GF-D8 (cell line): ENCODE data around the gene TBC1D10B.
A peak's percentile ranks its signal among the peaks of the same experiment; 100 is the strongest.

Experiments
- DNase-seq: peaks from one replicate; lab custom pipeline; 2025; lab: John Stamatoyannopoulos, UW

The TBC1D10B gene, protein sequence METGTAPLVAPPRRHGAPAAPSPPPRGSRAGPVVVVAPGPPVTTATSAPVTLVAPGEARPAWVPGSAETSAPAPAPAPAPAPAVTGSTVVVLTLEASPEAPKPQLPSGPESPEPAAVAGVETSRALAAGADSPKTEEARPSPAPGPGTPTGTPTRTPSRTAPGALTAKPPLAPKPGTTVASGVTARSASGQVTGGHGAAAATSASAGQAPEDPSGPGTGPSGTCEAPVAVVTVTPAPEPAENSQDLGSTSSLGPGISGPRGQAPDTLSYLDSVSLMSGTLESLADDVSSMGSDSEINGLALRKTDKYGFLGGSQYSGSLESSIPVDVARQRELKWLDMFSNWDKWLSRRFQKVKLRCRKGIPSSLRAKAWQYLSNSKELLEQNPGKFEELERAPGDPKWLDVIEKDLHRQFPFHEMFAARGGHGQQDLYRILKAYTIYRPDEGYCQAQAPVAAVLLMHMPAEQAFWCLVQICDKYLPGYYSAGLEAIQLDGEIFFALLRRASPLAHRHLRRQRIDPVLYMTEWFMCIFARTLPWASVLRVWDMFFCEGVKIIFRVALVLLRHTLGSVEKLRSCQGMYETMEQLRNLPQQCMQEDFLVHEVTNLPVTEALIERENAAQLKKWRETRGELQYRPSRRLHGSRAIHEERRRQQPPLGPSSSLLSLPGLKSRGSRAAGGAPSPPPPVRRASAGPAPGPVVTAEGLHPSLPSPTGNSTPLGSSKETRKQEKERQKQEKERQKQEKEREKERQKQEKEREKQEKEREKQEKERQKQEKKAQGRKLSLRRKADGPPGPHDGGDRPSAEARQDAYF

DNA sequence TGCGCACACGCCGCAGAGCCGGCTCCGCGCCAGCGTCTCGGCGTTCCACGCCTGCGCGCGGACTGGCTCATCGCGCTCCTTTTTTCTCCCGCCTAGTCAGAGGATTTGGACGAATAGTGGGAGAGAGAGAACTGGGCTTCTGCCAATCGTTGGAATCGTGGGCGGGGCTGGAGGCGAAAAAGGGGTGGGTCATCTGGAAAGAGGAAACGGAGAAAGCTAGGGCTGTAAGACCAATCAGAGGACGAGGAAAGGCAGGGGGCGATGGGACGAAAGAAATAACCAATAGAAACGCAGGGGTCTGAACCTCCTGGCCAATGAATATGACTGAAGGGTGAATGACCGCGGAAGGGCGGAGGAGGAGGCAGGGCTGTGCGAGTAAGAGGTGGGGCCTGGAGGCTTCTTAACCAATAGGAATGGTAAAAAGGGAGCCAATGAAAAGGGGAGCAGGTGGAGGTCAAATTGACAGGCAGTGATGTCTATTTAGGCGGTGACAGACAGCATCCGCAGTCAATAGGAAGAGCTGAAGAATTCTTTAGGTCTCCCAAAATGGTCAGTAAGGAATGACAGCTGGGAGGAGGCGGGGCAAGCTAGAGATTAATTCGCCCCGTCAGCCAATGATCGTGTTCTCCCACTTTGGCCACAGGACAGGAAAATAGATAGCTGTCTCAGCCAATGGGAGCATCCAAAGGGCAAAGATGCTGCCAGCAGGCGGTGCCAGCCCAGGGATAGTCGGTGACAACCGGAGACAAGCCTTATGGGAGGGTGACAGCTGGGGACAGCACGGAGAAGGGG is at the start of gene TBC1D10B:
Gene TBC1D10B (minus strand): TSS at position 39 of the 792 bp plus-strand sequence. CDS start 311 bp downstream, outside the sequence.
- DNase-seq, result peak; percentile 100

DNA sequence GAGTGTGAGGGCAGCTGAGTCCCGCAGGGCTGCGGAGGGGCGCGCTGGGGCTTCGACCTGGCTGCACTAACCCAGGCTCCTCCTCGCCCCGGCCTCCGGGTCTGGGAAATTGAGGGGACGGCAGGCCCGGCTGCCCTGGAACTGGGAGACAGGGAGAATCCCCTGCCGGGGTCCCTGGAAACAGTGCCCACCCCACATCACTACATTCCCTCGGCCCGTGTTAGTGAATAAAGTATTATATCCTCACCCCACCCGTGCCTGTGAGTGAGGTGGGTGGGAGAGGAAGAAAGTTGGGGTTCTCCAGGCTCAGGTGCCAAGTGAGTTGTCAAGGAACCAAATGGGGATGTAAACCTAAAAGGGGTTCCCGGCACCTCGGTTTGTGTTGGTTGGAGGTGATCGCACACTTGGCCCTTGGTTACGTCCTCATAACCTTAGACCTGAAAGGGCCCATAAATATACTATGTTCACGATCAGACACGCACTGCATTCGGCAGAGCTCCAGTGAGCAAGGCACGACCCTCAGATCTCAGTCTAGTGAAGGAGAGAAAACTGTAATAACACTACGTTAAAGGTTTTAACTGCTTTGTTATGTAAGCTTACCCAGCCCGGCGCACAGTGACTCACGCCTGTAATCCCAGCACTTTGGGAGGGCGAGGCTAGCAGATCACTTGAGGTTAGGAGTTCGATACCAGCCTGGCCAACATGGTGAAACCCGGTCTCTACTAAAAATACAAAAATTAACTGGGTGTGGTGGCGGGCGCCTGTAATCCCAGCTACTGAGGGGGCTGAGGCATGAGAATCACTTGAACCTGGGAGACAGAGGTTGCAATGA is 48.3 kb upstream of the TBC1D10B start:
- no peak for DNase-seq

DNA sequence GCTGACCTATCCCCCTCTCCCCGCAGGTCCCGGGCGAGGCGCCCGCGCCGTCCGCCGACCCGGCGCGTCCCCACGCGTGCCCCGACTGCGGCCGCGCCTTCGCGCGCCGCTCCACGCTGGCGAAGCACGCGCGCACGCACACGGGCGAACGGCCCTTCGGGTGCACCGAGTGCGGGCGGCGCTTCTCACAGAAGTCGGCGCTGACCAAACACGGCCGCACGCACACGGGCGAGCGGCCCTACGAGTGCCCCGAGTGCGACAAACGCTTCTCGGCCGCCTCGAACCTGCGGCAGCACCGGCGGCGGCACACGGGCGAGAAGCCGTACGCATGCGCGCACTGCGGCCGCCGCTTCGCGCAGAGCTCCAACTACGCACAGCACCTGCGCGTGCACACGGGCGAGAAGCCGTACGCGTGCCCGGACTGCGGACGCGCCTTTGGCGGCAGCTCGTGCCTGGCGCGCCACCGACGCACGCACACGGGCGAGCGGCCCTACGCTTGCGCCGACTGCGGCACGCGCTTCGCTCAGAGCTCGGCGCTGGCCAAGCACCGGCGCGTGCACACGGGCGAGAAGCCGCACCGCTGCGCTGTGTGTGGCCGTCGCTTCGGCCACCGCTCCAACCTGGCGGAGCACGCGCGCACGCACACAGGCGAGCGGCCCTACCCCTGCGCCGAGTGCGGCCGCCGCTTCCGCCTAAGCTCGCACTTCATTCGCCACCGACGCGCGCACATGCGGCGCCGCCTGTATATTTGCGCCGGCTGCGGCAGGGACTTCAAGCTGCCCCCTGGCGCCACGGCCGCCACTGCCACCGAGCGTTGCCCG is 47.4 kb upstream of the TBC1D10B start:
- DNase-seq, result no peak

DNA sequence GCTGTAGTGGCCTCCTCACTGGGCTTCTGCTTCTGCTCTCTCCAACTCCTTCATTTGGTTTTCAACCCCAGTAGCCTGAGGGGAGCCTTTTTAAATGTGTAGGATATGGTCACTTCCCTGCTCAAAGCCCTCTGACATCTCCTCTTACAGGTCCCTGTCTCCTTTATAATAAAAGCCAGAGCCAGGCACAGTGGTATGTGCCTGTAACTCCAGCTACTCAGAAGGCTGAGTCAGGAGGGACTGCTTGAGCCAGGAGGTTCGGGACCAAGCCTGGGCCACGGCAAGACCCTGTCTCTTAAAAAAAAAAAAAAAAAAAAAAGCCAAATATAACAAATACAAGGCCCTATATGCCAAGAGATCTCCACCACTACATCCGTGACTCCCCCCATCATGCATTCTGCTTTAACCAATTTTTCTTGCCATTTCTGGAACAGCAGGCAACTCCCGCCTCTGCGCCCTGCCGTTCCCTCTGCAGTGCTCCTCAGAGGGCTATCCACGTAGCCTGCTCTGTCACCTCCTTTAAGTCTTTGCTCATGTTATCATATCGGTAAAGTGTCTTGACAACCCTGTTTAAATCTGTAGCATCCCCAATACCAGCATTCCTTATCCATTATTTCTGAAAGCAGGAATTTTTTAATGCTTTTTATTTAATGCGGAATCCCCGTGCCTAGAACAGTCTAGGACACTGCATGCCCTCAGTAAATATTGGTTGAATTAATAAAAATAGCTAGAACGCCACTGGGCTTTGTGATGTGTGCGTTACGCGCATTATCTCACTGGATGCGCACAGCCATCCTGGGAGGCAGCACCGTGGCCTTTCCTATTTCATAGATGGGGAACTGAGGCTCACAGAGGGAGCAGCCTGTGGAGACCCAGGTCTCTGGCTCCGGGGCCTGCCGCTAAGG is 46.6 kb upstream of the TBC1D10B start:
- DNase-seq, result no peak

DNA sequence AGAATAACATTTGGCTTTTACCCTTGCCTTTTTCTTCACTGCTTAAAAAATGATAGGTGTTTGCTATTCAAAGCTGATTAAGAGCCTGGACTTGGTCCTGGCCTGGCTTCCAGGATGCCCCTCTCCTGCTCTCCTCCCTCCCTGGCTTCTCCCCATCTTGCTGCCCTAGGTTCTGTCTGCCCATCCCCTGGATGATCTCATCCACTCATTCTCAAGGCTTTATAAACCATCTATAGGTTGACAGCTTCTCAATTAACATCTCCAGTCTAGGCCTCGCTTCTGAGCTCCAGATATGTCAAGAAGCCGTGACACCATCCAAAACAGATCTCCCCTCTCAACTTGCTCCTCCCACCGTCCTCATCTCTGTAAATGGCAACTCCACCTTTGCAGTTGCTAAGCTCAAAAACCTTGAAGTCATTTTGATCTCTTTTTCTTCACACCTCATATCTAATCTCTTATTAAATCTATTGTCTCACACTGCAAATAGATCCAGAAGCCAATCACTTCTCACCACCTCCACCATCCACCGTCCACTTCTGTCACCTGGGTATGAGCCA is 45.8 kb upstream of the TBC1D10B start:
- DNase-seq, result no peak

DNA sequence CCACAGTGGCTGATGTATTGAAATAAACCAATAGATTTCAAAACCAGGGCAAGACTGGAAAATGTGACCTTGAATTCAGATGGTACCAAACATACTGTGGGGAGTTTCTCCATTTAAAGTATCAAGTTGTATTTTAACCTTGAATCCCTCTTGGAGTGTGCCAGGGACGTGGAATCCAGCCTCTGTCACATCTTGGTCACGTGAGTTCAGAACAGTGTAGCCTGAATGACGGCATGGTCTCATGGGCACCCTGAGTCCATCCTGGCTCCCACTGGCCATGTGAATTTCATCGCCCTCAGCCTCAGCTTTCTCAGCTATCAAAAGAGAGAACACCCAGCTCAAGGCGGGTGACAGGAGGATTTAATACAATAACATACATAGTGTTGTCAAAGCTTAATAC is 43.9 kb upstream of the TBC1D10B start:
- DNase-seq, result no peak

DNA sequence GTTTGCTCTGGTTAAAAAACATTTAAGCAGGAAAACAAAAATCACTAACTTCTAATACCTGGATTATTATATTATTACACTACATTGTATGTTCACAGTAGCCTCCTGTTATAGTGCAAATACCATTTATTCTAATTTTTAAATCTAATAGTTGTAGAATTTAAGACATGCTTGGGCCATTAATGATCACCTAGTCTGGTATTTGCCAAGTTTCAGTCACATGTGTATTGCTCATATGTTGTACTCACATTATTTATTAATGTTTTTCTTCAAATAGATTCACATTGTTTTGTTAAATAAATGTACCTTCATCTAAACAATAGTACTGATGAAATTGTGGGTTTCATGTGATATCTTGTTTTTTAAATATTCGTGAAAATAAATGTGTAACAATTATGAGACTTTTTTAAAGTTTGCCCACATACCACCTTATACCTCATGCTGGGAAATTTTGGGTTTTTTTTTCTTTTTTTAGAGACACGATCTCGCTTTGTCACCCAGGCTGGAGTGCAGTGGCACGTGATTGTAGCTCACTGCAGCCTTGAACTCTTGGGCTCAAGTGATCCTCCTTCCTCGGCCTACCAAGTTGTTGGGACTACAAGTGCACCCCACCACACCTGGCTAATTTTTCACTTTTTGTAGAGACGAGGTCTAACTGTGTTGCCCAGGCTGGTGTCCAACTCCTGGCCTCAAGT is 43.0 kb upstream of the TBC1D10B start:
- no peak for DNase-seq

DNA sequence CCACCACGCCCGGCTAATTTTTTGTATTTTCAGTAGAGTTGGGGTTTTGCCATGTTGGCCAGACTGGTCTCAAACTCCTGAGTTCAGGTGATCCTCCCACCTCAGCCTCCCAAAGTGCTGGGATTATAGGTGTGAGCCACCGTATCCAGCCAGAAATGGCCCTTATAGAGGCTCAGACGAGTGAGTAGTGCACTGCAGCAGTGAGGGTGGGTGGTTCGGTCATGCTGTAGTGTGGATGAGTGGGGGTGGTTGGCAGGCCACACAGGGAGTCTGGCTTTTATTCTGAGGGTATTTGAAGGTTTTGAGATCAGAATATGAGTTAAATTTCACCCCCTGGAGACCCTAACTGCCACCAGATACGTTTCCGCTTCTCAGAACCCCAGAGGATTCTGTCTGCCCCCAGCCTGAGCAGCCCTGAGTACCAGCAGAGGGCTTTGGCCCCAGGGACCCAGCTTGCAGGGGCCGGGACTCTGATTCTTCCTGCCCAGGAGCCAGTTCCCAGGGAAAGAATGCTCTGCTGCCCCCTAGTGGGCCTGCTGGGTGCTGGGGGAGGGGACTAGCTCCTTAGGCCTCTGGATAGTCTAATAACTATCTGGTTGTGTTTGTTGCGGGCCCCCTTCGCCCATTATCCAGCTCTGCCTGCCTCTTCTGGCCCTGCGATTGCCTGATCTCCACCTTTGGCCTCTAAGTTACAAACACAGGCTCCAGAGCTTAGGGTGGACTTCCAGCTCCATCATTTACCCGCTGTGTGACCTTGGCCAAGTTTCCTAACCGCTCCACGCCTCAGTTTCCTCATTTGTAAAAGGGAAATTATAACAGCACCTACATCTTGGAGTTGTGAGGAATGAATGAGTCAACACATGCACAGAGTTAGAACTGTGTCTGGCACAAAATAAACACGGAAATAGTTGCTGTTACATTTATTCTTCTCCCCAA is 39.1 kb upstream of the TBC1D10B start:
- peak; percentile 45 for DNase-seq

DNA sequence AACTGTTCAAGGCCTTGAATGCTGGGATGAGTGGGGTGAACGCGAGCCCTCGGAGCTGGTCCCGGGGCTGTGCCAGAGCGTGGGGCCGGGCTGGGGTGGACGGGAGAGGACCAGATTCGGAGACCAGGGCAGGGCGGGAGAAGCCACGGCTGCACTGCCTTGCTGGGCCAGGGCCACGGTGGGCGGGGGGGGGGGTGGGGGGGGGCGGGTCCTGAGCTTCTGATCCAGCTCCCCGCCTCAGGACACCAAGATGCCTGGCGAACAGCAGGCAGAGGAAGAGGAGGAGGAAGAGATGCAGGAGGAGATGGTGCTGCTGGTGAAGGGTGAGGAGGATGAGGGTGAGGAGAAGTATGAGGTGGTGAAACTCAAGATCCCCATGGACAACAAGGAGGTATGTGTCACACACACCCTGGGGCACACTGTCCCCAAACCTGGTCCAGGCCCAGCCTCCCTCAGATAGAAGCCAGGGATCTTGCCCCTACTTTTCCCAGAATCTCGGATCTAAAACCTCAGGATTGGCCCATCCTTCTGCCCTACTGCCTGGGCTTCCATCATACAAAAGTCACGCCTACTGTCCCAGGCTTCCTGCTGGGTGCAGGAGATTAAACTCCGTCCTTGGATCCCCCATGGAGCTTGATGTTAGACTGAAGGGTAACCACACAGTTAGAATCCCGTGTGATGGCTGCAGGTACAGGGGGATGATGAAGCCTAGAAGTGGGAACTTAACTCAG is 37.7 kb upstream of the TBC1D10B start:
- DNase-seq, result no peak

DNA sequence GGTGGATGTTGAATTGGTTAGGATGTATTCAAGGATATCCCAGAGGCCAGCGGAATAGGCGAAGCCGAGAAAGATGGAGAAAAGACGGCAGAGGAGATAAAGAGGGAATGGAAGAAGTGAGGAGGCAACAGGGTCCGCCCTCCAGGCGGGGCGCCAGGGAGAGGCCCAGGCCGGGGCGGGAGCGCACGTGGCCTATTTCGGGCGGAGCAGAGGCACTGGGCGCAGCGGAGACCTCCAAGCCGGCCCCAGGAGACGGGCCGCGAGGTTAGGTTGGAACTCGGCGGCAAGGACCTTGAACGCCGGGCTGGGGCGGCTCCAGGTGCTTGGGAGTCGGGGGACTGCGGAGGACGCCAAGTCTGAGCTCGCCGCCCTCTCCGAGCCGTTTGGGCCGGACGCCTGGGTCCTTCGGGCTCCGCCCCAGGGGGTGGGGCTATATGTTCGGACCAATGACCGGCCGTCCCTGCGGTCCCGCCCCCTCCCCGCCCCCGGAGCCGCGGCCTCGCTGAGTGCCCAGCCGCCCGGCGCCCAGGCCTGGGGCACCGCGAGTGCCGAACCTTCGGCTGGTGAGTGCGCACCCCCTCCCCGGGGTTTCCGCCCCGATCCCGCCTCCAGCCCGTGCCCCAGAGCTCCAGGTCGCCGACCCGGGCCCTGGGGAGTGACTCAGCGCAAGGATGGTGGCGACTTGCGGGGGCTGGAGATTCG is 37.0 kb upstream of the TBC1D10B start, which contains the start of gene ZNF771:
Gene ZNF771 (plus strand): TSS at position 505 of the 702 bp plus-strand sequence. CDS start 448 bp downstream, outside the sequence.
- DNase-seq, result peak; percentile 64

DNA sequence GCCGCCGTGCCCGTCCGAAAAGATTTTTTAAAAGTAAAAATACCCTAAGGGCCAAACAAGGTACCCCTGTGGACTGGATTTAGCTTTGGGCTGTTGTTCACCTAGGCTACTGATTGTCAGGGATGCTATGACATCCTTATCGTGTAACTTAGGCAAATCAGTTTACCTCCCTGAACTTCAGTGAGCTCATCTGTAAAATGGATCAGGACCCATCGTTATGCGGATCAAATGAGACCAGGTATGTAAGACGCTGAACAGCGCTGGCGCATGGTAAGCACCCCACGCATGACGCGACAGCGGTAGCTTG is 36.5 kb upstream of the TBC1D10B start:
- no peak for DNase-seq

DNA sequence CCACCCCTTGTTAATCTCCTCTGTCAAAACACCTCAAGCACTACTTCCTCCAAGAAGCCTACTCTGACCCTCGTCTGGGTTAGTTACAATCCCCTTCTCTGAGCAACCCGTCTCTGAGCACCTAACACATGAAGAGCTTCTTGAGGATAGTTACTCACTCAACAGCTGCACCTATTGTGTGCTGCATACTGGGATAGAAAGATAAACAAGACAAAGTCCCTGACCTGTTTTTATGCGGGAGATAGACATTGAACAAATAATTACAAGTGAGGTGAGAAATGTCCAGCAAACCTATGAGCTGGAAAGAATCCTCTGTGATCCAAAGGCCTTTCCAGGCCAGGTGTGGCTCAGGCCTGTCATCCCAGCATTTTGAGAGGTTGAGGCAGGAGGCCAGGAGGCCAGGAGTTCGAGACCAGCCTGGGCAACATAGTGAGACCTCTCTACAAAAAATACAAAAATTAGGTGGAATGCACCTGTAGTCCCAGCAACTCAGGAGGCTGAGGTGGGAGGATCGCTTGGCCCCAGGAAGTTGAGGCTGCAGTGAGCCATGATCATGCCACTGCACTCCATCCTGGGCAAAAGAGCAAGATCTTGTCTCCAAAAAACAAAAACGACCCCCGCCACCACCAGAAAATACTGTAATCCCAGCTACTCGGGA is 31.6 kb upstream of the TBC1D10B start:
- DNase-seq, result no peak

DNA sequence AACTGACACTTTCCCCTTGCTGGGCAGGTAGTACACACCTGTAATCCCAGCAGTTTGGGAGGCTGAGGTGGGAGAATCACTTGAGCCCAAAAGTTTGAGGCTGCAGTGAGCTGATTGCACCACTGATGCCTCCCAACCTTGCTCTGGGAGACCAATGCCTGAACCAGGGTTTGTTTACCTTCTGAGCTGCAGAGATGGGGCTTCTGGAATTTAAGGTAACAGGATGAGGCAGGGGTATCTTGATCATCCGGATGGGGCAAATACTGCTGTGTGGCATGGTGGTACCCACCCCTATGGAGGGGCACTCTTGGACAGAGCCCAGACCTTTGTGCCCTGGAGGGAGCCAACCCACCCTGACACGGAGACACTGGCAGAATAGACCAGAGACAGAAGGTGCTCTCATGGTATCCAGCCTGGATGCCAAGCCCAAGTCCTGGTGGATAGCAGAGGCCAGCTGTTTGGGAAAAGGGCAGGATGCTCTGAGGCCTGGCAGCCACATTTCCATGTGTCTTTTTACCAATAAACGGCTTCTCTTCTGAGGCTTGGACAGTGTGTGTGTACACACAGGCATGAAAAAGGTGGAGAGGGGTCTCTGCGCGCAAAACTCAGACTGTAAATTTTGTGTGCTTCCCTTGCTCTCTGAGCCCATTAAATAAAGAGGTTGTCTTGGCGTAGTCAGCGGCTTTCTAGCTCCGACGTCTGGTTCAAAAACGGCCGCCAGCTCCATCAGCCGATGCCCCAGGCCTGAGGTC is 29.3 kb upstream of the TBC1D10B start:
- no peak for DNase-seq

DNA sequence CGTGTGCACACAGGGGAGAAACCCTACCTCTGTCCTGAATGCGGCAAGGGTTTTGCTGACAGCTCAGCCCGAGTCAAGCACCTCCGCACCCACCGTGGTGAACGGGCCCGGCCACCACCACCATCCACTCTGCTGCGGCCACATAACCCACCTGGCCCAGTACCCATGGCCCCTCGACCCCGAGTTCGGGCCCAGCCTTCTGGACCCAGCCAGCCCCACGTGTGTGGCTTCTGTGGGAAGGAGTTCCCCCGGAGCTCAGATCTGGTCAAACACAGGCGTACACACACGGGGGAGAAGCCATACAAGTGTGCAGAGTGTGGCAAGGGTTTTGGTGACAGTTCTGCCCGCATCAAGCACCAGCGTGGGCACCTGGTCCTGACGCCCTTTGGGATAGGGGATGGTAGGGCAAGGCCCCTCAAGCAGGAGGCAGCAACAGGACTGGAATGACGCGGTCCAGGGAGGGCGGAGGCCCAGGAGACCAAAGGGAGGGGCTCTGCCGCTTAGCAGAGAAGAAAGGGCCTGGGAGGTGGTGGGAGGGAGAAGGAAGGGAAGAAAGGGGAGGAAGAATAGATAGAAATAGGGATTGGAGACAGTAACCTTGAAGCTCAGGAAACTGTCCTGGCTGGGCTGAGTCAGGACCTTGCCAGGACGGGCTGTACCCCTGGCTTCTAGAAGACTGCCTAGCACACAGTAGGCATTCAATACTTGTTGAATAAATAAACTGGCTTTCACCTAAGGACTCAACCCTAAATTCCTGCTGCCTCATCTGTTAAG is 28.6 kb upstream of the TBC1D10B start:
- DNase-seq, result no peak
